ENCODE measurements around the gene ARPC2.
"Not testable (repeated sequence)": the region's sequence is repeated elsewhere in the genome, so short reads cannot be mapped to it uniquely, and the experiment has no call there.

The ARPC2 gene

DNA sequence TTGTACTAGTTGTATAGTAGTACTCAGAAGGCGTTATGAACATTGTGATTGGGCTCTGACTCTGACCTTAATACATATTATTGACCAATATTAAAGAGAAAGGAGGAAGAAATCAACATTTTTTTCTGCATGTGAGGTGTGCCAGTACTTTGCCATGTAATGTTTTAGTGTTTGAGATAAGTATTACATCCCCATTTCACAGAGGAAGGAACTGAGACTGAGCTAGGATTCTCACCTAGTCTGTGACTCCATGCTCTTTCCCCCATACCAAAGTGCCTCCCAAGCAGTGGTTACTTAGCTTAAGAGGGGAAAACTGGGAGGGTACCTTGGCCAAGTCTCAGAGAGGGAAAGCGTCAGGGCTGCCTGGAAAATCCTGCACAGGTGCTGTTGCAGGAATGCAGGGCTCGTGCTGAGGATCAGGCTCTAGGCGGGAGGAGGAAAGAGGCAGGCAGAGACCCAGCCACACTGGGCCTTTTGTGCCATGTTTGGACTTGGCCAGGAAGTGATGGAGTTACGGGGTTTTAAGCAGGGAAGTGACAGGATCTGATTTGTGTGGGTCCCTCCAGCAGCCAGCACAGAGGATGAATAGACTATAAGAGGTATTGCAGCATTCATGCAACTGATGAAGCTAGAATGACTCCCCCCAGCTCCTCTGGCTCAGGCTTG, 55.0 kb downstream of the ARPC2 start:
- no peak for DNase-seq

DNA sequence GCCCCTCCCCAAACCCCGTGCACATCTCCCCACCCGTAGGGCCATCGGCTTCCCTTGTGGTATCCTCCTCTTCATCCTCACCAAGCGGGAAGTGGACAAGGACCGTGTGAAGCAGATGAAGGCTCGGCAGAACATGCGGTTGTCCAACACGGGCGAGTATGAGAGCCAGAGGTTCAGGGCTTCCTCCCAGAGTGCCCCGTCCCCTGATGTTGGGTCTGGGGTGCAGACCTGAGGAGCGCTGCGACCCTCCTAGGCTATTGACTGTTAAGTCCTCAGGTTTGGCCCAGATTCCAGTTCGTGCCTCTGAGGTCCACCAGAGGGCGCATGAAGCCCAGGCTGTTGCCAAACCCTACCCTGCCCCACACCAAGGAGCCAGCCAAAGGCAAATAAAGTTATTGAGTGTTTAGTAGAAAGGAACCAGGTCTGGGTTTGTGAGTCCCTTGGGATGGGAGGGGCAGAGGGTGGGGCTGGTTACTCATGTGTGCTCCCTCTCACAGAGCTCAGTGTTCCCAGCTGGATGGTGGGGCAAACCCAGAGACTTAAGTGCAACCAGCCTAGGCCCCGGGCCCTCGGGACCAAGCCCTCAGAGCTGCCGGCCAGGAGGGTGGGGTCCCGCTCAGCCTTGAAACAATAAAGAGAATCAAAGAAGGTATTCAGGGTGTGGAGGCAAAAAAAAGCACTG, 55.7 kb downstream of the ARPC2 start:
- peak; percentile 91 for DNase-seq

DNA sequence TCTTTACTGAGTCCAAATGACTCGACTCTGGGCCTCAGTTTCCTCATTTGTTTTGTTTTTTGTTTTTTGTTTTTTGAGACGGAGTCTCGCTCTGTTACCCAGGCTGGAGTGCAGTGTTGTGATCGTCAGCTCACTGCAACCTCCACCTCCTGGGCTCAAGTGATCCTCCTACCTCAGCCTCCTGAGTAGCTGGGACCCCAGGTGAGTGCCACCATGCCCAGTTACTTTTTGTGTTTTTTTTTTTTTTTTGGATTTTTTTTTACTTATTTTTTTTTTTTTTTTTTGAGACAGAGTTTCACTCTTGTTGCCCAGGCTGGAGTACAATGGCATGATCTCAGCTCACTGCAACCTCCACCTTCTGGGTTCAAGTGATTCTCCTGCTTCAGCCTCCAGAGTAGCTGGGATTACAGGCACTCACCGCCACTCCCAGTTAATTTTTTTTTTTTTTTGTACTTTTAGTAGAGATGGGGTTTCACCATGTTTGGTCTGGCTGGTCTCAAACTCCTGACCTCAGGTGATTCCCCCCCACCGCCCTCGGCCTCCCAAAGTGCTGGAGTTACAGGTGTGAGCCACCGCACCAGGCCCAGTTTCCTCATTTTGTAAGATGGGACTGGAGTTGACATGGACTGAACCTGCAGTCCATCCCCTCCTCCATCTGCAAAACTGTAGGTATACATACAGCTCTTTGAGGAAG, 56.4 kb downstream of the ARPC2 start:
- DNase-seq: not testable (repeated sequence)

DNA sequence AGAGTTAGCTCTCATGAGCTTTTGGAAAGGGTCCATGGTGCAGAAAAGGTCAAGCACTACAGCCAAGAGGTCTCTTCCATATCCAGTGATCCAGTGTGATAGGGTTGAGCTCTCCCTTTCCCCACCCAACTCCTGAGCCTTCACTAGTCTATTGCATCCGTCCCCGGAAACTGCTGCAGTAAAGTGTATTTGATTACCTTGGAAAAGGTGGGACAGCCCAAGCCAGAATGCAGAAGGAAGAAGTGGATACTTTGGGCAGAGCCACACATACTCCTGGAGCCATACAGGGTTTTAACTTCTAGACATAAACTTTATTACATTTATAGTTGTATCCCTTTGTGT, 56.9 kb downstream of the ARPC2 start:
- DNase-seq: no peak

DNA sequence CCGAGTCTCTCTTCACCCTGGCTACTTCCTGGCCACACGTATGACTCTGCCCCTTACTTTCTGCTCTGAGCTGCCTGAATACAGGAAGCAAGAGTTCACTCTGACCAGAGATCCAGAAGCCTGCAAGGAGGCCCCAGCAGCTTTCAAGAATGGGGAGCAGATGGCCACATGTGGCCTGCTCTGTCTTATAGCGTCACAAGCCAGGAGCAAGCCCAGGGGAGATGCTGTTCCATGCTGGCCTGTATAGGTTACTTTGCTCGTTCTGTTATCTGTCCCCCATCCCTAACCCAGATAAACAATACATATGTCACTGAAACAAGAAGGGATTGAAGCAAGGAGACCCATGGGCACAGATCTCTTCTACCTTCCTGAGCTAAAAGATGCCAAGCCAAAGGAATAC, 57.6 kb downstream of the ARPC2 start:
- DNase-seq: no peak

DNA sequence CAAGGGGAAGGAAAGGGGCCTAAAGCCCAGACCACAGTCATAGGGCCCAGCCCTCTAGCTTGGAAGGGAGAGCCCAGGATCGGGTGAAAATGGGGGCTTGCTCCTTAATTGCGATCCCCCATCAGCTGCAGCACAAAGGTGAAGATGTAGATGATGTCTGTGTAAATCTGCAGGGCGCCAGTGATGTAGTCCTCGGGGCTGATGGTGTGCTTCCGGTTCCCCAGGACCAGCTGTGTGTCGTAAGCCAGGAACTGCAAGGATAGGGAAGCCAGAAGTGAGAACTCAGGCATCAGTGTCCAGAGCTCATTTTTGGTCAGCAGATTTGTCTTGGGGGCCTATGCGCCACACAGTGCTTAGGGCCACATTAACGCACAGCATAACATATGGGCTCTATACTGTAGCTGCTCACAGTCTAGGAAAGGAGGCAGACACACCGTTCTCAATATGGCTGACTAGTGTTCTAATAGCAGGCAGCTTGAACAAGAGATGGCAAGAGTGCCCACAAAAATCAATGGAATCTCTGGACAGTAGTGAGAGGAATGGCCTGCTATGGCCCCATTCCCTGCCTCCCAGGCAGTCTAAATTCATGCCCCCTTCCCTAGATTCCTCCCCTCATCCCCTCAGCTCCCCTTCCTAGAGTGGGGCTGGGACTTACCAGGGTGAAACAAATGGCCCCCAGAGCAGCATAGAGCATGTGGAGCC, 58.5 kb downstream of the ARPC2 start:
- DNase-seq: no peak

DNA sequence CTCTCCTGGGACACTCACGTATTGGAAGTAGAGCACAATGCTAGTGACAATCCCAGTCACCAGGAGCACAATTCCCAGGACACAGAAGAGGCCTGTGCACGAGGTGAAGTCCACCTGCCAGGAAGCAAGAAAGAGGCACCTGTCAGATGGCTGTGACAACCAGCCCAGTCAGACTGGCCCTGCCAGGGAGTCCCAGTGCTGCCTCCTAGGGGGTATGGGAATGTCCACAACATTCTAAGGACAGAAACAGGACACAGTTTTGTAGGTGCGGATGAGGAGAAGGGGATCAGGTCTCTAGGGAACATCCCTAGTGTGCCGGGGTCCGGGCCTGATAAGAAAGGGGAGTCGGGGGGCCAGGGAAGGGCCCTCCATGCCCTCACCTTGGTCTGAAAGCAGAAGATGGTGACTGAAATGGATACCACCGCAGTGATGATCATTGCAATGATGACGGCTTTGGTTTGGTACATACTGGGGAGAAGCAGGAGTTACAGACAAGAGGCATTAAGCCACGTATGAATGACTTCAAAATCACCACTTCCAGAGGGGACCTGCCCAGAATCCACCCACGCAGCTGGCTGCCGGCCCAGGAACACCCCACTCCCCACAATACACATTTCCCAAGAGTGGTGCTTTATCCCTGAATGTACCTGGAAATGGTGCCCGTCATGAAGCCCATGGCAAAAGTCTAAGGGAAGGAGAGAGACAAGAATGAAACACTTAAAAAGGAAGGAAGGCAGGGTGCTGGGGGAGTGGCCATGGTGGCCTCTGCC, 60.2 kb downstream of the ARPC2 start:
- DNase-seq: no peak

DNA sequence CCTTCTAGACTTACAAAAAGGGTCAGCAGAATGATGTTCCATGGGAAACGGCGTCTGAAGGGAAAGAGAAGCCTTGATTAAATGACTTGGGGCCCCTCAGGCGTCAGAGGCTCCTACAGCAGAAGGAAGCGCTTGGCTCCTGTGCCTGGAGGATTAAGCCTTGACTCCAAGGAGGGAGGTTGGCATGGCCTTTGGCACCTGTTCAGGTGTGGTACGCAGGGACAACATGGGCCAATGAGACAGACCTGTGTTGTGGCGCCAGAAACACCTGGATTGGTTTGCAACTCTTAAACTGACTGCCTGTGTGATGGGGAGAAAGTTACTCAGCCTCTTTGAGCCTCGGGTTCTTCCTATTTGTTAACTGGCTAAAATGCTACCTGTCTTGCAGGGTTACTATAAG, 60.9 kb downstream of the ARPC2 start:
- no peak for DNase-seq

DNA sequence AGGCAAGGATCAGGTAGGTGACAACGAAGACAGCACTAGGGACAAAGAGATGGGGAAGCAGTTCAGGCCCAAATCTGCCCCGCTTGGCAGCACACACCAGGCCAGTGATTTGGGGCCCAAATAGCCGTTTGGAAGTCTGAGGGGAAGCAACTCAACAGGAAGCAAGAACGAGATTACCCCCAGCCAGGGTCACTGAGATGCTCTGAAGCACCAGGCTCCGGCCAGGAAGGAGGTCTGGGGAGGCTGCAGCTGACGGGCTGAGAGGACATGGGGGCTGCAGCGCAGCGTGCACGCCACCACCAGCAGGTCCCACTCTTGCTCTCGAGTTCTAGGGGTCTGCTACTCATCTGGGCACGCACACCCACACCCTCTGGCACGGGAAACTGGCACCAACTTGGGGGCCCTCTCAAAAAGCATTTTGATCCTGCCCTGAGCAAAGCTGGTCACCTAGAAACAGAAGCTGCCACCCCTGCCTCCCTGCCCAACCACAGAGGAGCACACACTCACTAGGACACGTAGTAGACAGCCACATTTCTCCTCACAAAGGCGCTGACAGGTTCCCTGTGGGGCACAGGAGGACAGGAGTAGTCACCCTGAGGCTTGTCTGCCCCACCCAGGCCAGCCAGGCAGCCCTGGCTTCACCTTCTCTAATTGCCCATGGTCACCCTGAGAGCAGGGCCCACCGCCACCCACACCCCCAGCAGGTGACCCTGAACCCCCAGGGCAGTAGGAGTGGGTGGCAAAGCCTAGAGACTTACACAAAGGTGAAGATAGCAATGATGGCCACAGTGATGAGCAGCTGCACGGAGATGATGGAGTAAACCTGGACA, 61.8 kb downstream of the ARPC2 start:
- DNase-seq: no peak

DNA sequence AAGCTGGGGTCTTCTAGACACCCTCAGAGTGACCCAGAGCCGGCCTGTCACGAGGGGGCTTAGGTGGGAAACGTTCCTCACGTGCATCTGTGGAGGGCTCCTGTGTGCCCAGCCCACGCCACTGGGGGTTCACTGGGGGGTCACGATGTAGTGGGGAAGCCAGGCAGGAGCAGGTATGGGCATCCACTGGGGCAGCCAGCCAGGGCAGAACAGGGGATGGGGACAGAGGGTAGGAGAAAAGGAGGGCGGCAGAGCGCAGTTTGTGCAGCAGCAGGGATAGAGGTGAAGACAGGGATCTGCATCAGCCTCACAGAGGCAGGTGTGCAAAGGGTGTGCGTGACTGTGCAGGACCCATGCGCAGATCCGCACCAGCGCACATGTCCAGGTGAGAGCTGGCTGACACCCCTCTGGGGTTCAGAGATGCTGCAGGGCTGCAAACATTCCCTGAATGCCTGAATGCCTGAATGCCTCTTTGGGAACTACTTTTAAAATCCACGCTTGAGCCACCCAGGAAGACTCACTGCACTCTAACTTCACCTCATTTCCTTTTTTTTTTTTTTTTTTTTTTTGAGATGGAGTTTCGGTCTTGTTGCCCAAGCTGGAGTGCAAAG, 63.4 kb downstream of the ARPC2 start:
- no peak for DNase-seq

DNA sequence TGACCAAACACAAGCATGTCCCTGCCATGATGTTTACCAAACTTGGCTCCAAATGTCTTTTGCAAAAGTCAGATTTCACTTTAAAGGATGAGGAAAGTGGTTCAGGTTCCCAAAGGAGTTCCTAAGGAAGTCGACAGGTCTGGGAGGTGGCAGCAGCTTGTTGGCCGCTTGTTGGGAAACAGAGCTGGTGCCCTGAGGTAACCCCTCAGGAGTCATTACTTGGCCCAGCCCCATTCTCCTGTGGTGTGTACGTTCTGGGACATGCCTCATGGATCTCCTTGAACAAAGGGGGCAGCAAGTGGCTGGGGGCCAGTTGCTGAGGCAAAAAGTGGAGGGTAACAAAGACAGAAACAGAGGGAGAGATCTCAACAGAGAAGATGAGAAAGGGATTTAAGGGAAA, 64.5 kb downstream of the ARPC2 start:
- no peak for DNase-seq

DNA sequence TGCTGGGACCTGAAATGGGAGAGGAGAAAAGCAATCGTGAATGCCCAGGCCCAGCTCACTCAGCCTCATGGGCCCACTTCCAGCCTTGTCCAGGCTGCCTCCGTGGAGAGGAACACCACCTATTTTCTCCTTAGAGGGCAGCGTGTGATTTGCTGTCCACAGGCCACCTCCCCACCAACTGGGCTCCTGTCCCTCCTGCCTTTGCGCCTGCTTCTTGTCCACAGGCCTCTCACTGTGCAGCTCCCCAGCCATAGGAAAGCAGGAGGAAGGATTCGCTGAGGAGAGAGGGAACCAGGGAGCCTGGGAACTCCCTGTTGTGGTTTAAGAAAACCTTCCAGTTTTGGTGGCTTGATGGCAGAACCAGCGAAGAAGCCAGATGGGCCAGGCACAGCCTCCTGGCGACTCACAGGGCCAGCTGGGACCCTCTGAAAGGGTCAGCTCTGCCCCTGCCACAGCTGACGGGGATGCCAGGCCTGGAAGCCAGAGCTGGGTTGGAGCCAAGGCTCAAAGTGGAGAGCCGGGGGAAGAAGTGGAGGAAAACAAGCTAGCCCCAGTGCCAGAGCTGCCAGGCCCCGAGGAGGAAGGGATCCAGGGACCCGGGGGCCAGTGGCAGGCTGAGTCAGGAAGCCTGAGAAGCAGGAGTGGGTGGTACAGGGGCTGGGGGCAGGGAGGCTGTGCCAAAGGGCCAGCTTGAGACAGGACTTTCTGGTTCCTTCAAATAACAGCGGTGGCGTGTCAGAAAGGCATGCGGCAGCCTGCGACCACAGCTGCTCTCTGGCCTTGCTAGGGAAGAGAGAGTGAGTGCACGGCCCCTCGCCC, 65.4 kb downstream of the ARPC2 start:
- no peak for DNase-seq

DNA sequence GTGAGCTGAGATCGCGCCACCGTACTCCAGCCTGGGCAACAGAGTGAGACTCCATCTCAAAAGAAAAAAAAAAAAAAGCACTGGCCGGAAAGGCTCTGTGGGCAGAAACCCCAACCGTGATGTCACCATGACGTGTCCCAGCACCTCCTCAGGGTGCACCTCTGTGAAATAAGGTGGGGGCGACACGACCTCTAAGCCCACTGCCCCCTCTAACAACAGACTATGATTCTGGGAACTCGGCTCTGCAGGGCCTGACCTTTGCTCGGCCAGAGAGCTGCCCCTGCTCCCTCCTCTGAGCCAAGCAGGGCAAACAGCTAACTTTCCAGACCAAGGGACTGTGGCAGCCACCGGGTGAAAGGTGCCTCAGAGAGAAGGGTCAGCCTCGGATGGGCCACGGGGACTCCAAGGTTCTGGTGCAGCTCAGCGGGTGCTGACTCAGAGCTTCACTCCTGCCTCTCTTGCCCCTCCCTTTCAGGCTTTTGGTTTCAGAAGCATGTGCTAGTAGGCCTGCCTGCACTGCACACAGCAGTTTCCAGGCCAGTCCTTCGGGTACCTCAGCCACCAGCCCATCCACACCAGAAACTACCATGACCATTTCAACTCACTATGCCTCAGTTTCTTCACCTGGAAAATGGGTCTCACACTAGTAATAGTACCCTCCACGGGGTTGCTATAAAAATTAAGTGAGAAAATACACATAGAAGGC, 67.3 kb downstream of the ARPC2 start:
- peak; percentile 83 for DNase-seq

DNA sequence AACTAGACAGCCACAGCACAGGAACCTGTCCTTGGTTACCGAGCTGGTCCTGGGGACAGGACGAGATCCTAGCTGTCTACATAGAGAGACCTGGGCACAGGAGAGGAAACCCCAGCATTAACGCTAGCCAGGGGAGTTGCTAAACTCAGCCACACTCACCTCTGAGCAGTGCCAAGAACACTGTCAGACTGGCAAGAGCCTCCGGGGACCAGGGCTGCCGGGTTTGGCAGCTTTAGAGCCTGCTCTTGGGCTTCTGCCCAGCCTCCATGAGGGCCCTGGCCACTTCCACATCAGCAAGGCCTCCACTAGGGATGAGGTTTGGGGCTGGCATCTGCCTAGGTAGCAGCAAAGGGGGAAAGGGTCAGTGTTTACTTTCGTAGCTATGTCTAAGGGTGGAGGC, 68.6 kb downstream of the ARPC2 start:
- DNase-seq: no peak

DNA sequence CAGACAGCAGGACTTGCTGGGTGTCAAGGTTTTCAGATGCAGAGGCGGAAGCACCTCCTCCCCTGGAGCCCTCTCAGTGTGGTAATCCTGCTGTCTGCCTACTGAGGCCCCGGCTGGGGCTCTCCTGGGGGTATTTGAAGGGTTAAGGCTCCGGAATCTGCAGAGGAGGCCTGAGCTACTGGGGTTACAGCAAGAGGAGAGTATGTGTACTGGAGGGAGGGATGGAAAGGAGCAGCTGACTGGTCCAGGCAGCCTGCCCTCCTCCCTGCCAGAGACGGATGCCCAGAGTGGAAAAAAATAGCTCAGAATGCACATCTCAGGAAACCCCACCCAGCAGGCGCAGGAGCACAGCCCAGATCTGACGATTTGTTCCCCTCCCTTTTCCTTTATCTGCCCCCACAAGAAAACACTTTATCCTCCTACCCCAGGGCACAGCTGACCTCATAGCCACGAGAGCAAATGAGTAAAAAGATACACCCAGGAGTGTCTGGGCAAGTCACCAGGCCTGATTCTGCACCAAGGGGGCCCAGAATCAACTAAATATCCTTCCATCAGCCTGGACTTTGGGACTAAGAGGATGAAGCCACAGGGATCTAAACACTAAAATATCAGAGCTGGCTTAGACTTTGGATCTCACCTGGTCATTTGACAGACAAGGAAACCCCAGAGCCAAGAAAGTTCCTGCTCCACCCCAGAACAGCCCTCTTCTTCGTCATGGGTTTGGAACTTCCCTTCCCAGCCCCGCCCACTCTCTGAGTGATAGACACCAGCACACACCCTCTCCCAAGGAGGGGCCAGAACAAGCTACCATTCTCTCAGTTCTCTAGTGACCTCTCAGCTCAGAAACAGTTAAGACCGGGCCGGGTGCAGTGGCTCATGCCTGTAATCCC, 69.8 kb downstream of the ARPC2 start:
- peak; percentile 94 for DNase-seq

DNA sequence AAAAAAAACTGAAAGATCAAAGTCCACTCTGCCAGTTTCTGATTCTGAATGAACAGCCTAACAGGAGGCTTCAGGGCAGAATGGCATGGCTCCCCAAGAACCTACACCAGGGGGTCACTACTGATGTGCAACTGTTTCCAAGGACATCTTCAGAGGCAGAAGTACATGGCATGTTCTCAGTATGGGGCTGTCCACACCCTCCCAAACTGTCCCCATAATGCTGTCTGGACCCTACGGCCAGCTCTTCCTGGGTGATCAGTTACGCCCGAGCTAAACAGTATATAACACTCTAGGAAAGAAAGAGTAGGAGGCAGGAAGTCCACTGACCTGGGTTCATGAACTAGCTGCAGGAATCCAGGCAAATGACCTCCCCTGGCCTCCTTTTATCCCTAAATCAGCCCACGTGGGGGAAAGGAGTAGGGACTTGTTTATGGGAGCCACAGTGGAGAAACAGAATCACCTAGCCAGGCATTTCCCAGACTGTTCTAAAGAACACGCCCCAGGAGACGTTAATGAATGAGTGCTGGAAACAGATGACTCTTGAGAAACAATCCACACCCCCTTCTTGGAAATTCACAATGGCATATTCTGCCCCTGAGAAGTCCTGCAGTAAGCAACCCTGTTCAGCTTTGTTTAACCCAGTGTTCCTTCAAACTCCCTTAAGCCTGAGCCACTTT, 72.8 kb downstream of the ARPC2 start:
- peak; percentile 33 for DNase-seq

DNA sequence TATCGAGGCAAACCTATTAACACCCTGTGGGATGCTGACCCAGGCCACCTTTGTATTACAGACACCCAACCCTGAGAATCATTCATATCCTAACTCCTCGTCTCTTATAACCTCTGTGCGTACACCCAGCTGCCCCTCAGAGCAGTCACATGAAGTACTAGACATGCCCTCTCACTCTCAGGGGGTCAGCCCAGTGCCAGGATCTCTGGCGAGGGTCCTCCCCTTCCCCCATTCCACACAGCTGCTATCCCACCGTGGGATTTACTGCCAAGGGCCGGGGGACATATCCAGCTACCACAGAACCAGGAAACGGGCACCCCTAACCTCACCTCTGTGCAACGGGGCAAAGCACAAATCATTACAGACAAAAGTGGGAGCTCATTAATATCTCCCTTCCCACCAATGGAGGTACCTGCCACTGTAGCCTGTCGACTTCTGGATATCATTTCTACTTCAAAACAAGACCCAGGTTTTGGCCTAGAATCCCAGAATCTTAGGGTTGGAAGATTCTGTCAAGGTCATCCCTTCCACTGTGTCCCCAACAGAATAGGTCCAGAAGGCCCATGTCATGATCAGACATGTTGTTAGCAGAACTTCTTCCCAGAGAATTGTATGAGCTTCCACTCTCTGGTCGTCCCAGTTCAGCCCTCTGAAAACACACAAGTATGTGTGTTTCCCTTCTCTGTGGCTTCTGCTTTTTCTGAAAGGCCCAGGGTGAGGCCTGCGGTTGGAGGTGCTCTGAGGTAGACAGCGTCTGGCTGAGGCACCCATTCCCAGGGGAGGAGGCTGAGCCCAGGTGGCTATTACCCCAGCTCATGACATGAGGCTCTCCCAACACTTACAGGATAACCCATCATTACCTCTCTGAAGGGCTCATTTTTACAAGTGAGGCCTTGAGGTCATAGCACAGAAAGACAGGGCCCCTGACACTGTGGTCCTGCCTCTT, 73.6 kb downstream of the ARPC2 start:
- no peak for DNase-seq
